ENCODE results near the gene EZR.

EZR gene

GRCh38 chr6:158756977-158757752 is 62.0 kb downstream of the EZR start:
- no peak overlapping the region for H3K27ac ChIP-seq
- no peak for TF ChIP-seq CTCF (IDR thresholded peaks at IDR 0.05)
- no peak for TF ChIP-seq ZFX (IDR thresholded peaks at IDR 0.05; ENCODE audit: borderline replicate concordance)

GRCh38 chr6:158756126-158756525 is 63.0 kb downstream of the EZR start:
- no peak overlapping the region for H3K27ac ChIP-seq
- TF ChIP-seq ZFX (IDR thresholded peaks at IDR 0.05; ENCODE audit: borderline replicate concordance) (no peak), CTCF (IDR thresholded peaks at IDR 0.05) (no peak)

DNA sequence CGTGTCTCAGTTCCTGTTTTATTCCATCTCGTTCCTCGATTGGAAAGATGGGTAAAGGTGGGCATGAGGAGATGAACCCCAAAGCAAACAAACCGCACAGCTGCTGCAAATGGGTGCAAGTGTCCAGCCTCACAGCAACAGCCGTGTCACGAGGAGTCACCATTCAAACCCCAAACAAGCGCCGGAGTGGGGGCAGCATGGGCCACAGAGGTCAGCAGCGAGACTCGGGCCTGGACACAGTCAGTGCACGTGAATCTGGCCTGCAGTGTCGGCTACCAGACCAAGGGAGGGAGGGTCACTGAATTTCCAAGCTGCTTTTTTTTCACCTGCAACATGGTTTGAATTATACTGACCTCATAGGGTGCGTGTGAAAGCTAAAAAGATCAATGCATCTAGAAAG is 63.5 kb downstream of the EZR start:
- no peak overlapping the region for H3K27ac ChIP-seq
- TF ChIP-seq CTCF (IDR thresholded peaks at IDR 0.05) (no peak), ZFX (IDR thresholded peaks at IDR 0.05; ENCODE audit: borderline replicate concordance) (no peak)

- no peak overlapping the region for H3K27ac ChIP-seq
- TF ChIP-seq CTCF (IDR thresholded peaks at IDR 0.05): no peak
- no peak for TF ChIP-seq ZFX (IDR thresholded peaks at IDR 0.05; ENCODE audit: borderline replicate concordance)
Measured at GRCh38 chr6:158754738-158755137, 64.4 kb downstream of the EZR start.

DNA sequence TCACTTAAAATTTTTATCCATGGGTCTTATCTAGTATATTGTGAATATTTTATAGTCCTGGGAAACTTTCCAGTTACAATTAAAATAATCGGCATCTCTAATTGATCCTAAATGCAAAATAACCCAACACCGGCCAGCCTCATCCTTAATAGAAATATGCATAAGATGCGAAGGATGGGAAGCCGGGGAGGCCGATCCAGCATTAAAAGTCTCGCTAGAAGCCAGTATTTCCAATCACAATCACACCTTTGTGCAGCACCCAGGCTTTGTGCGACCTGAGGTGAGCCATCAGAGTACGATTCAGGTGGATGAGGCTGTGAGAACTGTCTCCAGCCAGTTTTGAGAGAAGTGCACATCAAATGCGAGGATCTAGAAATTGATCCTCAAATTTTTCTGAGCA is 65.4 kb downstream of the EZR start:
- TF ChIP-seq CTCF (IDR thresholded peaks at IDR 0.05) (no peak), ZFX (IDR thresholded peaks at IDR 0.05; ENCODE audit: borderline replicate concordance) (no peak)

DNA sequence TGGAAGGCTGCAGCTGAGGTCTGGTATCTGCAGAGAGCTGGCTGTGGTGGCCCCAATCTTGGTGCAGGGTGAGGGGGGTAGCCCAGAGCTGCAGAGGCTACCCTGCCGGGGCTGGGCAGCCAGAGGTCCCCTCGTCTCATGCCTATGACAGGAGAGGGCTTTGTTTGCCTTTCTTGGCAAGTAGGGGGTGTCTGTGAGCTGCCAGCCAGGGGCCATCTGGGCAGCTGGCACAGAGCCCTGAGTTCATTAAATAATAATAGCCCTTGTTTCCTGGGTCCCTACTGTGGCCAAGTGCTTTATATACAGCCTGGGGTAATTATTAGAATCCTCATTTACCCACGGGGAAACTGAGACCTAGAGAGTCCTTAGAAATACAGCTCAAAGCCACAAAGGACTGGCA is 66.6 kb downstream of the EZR start:
- TF ChIP-seq ZFX (IDR thresholded peaks at IDR 0.05; ENCODE audit: borderline replicate concordance) (no peak), CTCF (IDR thresholded peaks at IDR 0.05) (no peak)
- H3K27ac ChIP-seq: no peak overlapping the region

More for the DNA sequence above, 65.4 kb downstream of the EZR start:
- H3K27ac ChIP-seq: no peak overlapping the region

GRCh38 chr6:158751921-158752320 is 67.2 kb downstream of the EZR start:
- TF ChIP-seq CTCF (IDR thresholded peaks at IDR 0.05) (no peak), ZFX (IDR thresholded peaks at IDR 0.05; ENCODE audit: borderline replicate concordance) (no peak)
- no peak overlapping the region for H3K27ac ChIP-seq

Data from 22Rv1 (cell line).